Measurements from ENCODE around the gene MYO5B. TPM values are rescaled to one million over a fixed set of nuclear protein-coding genes. Genes with fewer than 3 reads are reported as not detected.

The MYO5B gene
- total RNA-seq, 4 donors from 2014 or later, result 0.05 to 0.60 (median 0.35) TPM

- Histone ChIP-seq H3K27ac (no peak overlapping the region), H3K36me3 (no peaks in the 10 kb centered on the region), H3K4me3 (no peak overlapping the region), H3K9me3 (no peaks in the 10 kb centered on the region), H3K4me1 (no peaks in the 10 kb centered on the region), H3K27me3 (no peaks in the 10 kb centered on the region)
- no peak for DNase-seq
- intact Hi-C loops (cut with DNase I; ENCODE audit: low total_unique reads), result no loop called here
- in situ Hi-C loops (cut with MboI; ENCODE audit: low sequenced_read_pairs in 4 of 4), result no loop called here
- ATAC-seq, result no peak
- TF ChIP-seq CTCF (IDR thresholded peaks at IDR 0.05 in 4 of 5, conservative IDR thresholded peaks at IDR 0.05 in 1 of 5) (no peak), POLR2A (IDR thresholded peaks at IDR 0.05) (no peak)
These were observed 137.9 kb downstream of the MYO5B start for GRCh38 chr18:50057009-50057408.

- in situ Hi-C loops (cut with MboI; ENCODE audit: low sequenced_read_pairs in 4 of 4) (no loop called here), intact Hi-C loops (cut with DNase I; ENCODE audit: low total_unique reads) (no loop called here)
- ATAC-seq (no peak), DNase-seq (no peak)
- TF ChIP-seq POLR2A (IDR thresholded peaks at IDR 0.05) (no peak), CTCF (IDR thresholded peaks at IDR 0.05 in 4 of 5, conservative IDR thresholded peaks at IDR 0.05 in 1 of 5) (no peak)
- no peaks in the 10 kb centered on the region for H3K4me1 ChIP-seq
- H3K9me3 ChIP-seq, result no peaks in the 10 kb centered on the region
- no peak overlapping the region for H3K27ac ChIP-seq
- no peaks in the 10 kb centered on the region for H3K36me3 ChIP-seq
- no peaks in the 10 kb centered on the region for H3K27me3 ChIP-seq
- no peak overlapping the region for H3K4me3 ChIP-seq
These were observed 138.8 kb downstream of the MYO5B start for GRCh38 chr18:50056185-50056584.

- H3K36me3 ChIP-seq, result no peaks in the 10 kb centered on the region
- no peaks in the 10 kb centered on the region for H3K4me1 ChIP-seq
- TF ChIP-seq POLR2A (IDR thresholded peaks at IDR 0.05), result no peak
- TF ChIP-seq CTCF (IDR thresholded peaks at IDR 0.05 in 4 of 5, conservative IDR thresholded peaks at IDR 0.05 in 1 of 5), result no peak
- no peak for DNase-seq
- no peaks in the 10 kb centered on the region for H3K9me3 ChIP-seq
- H3K27me3 ChIP-seq, result no peaks in the 10 kb centered on the region
- no peak overlapping the region for H3K27ac ChIP-seq
- no peak for ATAC-seq
- intact Hi-C loops (cut with DNase I; ENCODE audit: low total_unique reads), result no loop called here
- in situ Hi-C loops (cut with MboI; ENCODE audit: low sequenced_read_pairs in 4 of 4), result no loop called here
- H3K4me3 ChIP-seq, result no peak overlapping the region
These were observed 139.5 kb downstream of the MYO5B start for GRCh38 chr18:50055488-50055887.

GRCh38 chr18:50053111-50053510 lies 141.8 kb downstream of the MYO5B start:
- intact Hi-C loops (cut with DNase I; ENCODE audit: low total_unique reads), result no loop called here

More at GRCh38 chr18:50053111-50053510, 141.8 kb downstream of the MYO5B start:
- H3K27me3 ChIP-seq, result no peaks in the 10 kb centered on the region
- ATAC-seq, result no peak
- TF ChIP-seq POLR2A (IDR thresholded peaks at IDR 0.05) (no peak), CTCF (IDR thresholded peaks at IDR 0.05 in 4 of 5, conservative IDR thresholded peaks at IDR 0.05 in 1 of 5) (no peak)
- no peaks in the 10 kb centered on the region for H3K9me3 ChIP-seq
- DNase-seq, result no peak
- H3K27ac ChIP-seq, result no peak overlapping the region
- H3K36me3 ChIP-seq, result no peaks in the 10 kb centered on the region
- no peaks in the 10 kb centered on the region for H3K4me1 ChIP-seq
- in situ Hi-C loops (cut with MboI; ENCODE audit: low sequenced_read_pairs in 4 of 4), result no loop called here
- no peak overlapping the region for H3K4me3 ChIP-seq
